ENCODE data around the gene CELF2.

The CELF2 gene

GRCh38 chr10:11004144-11005077 lies 13.3 kb upstream of the CELF2 start:
- DNase-seq = no peak

- no peak for DNase-seq
Measured at GRCh38 chr10:11005725-11006427, 11.8 kb upstream of the CELF2 start.

- no peak for DNase-seq
Measured at GRCh38 chr10:11006428-11006825, 11.2 kb upstream of the CELF2 start.

GRCh38 chr10:11007476-11008020 lies 10.1 kb upstream of the CELF2 start:
- no peak for DNase-seq

DNA sequence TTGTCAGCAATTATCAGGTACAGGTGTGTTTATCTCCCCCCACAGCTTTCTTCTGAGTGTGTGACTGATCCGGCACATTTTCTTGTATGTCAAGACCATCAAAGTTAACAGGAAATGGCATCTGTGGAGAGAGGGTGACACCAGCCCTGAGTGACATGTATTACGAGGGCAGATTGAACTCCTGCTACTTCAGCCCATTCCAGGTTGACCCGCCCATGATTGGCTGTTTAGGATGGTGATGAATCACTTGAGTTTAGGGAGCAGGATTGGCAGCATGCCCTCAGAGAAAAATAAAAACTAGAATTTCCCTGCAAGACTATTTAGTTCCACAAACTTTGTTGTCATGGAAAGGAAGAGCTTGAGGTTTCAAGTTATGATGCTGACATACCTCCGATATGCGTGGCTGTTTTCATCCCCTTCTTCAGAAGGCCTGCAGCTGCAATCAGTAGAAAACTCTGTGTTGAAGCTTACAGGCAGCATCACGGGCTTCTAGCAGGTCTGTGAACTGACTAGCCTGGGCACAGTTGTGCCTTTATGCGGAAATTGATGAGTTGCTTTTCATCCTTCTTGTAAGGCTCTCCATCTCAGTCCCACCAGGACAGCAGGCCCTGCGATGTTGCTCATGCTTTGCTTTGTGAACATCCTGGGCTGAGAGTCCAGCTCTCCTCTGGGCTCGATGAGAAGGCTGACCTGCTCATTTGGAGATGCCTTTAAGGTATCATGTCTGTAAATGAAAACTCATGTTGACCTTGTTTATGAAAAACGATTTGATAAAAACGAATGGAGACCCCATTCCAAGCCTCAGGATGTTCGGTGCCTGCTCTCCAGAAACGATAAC lies 8.0 kb upstream of the CELF2 start:
- no peak for DNase-seq

DNA sequence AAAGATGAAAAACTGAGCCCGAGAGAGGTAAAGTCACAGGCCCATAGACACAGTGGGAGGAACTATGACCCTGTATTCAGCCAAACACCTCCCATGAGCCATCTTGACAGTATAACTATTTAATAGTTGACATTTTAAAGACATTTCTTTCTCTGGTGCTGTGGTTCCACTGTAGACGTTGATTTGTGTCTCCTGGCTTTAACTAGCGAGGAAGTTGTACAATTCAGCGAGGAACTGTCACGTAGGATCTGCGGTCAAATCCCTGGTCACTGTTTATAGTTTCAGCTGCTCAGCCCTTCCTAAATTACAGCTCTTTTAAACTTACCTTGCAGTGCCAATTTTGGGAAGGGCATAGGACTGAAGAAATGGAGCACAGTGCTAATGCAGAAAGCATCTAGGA lies 7.1 kb upstream of the CELF2 start:
- no peak for DNase-seq

DNA sequence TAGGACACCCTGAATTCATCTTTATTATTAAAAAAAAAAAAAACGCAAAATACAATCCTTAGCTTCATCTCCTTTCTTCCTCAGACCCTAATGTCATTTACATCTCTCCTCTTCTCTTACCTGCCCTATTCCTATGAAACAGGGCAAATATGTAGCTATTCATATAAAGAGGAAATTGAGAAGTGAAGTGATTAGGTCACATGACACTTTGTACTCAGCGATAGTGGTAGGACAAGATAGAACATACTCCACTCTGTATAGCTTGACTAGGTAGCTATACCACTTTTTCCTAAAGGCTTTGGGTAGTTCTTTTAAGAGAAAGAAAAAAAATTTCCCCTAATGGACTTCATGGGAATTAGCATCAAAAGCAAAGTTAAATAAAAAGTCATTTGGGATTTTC lies 6.2 kb upstream of the CELF2 start:
- no peak for DNase-seq

- no peak for DNase-seq
Measured at GRCh38 chr10:11011984-11012383, 5.7 kb upstream of the CELF2 start.

GRCh38 chr10:11012421-11013295 lies 5.0 kb upstream of the CELF2 start:
- peak; percentile 42 to 66 for DNase-seq

GRCh38 chr10:11013836-11014235 lies 3.8 kb upstream of the CELF2 start:
- no peak for DNase-seq

DNA sequence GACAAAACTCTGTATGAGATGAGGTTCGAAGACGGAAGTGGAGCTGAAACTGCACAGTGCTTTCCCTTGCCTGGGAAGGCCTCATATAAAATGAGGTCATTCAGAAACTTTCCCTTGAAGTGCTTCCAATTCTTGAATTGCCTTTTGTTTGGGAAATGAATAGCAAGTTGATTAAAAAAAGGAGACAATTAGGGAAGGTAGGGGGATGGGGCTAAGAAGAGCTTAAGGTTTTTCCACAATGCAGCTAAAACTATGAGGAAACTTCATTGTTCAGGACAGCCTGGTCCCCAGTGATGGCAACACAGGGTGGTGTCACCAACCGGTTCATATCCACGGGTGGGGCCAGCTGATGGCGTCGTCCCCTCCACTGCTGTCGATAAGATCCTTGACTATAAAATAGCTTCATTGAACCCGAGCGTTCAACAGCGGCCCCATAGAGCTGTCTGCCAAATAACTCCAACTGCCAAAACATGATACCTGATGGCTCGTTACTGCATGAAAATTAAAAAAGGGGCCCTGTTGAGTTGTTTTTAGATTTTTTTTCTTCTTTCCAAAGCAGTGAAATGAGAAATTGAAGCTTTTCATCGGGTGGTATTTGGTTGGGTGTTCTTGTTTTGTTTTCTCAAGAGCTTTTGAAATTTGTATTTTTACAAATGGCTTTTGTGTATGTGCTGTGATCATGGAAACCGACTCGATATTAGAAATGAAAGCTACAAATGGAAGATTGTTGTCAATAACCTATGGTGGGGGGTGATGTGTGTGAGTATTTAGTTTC lies 2.8 kb upstream of the CELF2 start:
- no peak for DNase-seq

GRCh38 chr10:11015446-11015934 lies 2.2 kb upstream of the CELF2 start:
- no peak for DNase-seq

GRCh38 chr10:11017000-11017569 lies 587 bp upstream of the CELF2 start:
- peak in 1 of 2 donors; percentile 0 for DNase-seq

DNA sequence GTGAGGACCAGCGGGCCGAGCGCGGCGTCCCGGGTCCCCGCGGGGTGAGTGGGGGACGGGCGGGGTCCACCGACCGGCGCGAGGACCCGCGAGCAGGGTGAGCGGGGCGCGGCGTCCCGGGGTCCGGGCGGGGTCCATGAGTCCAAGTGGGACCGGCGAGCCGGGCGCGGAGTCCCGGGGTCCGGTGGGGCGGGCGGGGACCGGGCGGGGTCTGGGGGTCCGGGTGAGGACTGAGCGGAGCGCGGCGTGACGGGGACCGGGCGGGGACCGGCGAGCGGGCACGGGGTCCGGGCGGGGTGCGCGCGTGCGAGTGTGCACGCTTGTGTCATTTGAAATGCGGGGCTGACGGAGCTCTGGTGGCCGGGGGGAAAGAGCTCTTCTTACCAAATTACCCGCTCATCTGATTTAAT lies 765 bp downstream of the CELF2 start:
- DNase-seq = no peak

DNA sequence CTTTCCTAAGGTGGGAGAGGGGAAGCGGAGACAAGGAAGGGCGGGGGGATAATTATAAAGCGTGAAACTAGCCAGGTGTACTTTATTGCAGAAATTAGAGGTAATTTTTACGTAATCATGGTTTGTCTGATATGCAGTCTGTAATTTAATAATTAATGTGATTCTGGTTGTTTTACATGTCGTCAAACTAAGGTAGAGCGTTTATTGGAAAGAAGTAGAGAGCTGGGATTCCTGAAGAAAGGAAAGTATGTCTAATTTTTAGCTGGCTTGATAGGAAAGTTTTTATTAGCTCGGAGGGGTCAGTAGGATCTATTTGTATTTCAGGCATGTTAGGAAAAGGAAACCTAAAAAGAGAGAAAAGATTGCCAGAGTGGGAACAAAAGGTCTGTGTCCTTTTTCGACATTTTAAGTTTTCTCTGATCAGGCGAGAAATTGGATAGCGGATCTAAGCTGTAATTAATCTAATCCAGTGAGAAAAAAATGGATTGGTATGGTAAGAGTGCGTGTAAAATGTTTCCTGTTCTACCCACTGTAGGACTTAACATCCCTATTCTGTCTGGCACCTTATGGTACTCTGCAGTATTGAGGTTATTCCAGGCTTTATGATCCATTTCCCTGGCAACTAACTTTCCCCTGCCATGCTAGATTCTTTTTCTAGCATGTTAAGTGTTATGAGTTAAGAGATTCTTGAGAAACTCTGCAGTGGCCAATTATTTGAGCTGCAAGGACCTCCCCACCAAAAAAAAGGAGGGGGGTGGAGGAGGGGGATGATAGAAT lies 1.4 kb downstream of the CELF2 start:
- DNase-seq = no peak

DNA sequence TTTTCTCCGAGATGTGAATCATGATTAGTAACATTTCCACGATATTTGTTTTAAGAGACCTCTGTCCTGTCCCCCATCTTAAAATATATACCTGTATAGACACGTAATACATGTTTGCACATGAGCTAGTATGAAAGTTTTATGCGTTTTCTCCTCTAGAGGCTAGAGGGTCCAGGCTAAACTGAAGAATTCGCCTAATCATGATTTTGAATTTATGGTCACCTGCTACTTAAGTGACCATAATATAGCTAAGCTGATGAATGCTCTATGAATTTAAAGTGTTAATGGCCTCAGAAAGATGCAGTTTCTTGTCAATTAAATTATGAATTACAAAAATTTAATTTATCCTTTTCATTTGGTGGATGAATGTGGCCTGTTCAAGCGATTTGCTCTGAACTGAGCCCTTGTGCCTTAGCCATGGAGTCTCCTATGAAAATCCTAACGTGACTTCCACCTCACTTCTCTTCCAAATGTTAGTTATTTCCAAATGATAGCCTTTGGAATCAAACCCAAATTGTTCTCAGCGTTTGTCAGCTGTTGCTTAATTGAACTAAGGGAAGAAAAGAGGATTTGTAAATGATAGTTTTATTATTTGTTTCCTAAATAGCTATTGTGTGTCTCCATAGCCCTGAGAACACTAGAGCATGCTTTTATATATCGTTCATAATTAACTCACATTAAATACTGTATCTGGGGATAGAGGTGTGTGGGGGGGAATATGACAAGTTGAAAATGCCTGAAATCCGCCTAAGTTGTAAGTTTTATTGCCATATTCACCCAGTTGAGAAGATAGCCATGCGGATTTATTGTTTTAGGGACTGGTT lies 2.3 kb downstream of the CELF2 start:
- DNase-seq = no peak

DNA sequence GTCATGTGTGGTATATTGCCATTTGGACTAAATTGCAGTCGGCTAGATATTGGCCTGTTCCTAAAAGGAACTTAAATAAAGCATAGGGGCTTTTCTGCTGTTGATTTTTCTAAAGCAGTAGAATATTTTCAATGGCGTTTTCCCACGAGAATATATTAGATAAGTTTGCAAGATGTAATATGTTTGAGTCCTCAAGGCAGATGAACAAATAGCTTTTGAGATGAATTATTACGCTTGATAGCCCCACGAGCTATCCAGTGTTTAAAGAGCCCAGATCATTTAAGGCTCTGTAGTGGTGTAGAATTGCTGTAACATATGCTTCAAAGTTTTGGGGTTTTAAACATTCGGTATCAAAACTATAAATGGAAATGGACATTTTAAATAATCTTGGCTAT lies 2.9 kb downstream of the CELF2 start:
- no peak for DNase-seq

DNA sequence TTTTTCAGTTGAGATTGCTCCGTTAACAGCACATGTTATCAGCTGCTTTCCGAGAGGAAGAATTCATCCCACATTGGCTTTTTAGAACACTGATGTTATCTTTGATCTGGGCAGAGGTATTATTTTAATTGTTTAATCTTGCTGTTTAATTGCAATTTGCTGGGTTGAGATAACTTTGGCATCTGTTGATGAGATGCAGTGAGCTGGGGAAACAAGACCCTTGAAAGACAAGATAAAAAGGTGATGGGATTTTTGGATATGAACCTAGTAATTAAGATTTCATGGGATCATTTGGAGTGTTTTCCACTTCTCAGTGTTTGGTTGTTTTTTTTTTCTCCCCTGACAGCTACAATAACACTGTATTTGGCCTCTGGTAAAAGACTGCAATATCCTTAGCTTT lies 4.5 kb downstream of the CELF2 start:
- DNase-seq = no peak

Measured in inflammatory macrophage (primary cell).